Measurements from ENCODE around the gene SNRNP70. TPM values are rescaled to one million over a fixed set of nuclear protein-coding genes. Genes with fewer than 3 reads are reported as not detected.

Gene SNRNP70
- total RNA-seq, 1 donor from 2014 or later: 115 TPM

DNA sequence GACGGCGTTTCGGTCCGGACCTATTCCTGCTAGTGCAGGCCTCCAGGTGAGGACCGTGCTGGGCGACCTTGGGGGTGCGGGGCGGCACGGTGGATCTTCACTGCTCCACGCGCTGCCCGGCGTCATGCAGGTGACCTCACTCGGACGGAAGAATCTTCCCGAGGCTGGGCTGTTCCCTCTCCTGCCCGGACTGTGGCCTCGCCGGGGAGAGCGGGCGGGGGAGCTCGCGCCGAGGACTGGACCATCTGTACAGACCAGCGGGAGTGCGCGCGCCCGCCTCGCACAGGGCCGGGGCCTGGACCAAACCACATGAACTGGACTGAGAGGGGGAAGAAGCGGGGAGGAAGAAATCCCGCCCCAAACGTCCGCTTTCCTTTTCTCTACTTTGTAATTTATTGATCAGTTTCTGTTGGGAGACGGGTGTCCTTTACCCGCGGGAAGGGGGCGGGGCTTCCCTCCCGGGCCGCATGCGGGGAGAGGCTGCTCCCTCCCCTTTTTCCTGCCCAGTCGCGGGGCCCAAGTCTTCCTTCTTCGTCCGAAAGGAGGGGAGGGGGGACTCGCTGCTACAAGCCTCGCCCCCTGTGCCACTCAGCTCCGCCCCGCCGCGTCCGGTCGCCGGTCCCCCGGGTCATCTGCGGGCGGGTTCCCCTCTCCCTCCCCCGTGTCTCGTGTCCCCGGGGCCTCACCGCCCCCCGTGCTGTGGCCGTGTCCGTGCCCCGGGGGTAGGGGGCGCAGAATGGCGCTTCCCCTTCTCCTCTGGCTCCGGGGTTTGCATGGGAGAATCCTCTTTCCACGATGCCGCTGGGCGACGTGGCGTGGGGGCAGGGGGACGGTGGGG is 65.1 kb downstream of the SNRNP70 start:
- no peaks in the 10 kb centered on the region for H3K36me3 ChIP-seq
- H3K27me3 ChIP-seq (ENCODE audit: low read depth): no peaks in the 10 kb centered on the region
- DNase-seq: peak; percentile 85
- TF ChIP-seq, protein P1, sequence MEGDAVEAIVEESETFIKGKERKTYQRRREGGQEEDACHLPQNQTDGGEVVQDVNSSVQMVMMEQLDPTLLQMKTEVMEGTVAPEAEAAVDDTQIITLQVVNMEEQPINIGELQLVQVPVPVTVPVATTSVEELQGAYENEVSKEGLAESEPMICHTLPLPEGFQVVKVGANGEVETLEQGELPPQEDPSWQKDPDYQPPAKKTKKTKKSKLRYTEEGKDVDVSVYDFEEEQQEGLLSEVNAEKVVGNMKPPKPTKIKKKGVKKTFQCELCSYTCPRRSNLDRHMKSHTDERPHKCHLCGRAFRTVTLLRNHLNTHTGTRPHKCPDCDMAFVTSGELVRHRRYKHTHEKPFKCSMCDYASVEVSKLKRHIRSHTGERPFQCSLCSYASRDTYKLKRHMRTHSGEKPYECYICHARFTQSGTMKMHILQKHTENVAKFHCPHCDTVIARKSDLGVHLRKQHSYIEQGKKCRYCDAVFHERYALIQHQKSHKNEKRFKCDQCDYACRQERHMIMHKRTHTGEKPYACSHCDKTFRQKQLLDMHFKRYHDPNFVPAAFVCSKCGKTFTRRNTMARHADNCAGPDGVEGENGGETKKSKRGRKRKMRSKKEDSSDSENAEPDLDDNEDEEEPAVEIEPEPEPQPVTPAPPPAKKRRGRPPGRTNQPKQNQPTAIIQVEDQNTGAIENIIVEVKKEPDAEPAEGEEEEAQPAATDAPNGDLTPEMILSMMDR (IDR thresholded peaks at IDR 0.05; ENCODE audit: borderline replicate concordance): no peak
- no peaks in the 10 kb centered on the region for H3K9me3 ChIP-seq (replicated peaks)
- intact Hi-C loops (cut with micrococcal nuclease): no loop called here
- H3K27ac ChIP-seq (replicated peaks): peak overlapping the region; percentile 95
- peaks cover 77% of the 10 kb centered on the region for H3K4me1 ChIP-seq
- H3K4me3 ChIP-seq: peak overlapping the region; percentile 80

DNA sequence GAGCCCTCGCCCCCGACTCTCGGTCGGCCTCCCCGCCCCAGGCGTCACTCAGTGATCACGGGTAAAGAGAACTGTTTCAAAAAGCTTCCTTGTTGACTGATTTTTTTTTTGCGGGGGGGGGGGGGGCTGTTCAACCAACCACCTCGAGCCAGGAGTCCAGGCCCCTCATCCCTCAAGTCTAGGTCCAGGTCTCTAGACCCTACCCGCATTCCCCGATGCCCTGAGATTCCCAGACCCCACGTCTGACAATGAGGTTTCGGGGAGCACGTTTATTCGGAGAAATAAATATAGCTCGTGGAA is 65.6 kb downstream of the SNRNP70 start:
- intact Hi-C loops (cut with micrococcal nuclease): no loop called here
- H3K4me3 ChIP-seq: peak overlapping the region; percentile 80
- no peaks in the 10 kb centered on the region for H3K36me3 ChIP-seq
- TF ChIP-seq, protein P1 (IDR thresholded peaks at IDR 0.05; ENCODE audit: borderline replicate concordance): no peak
- H3K9me3 ChIP-seq (replicated peaks): no peaks in the 10 kb centered on the region
- H3K27me3 ChIP-seq (ENCODE audit: low read depth): no peaks in the 10 kb centered on the region
- DNase-seq: no peak
- H3K27ac ChIP-seq (replicated peaks): peak overlapping the region; percentile 95
- peaks cover 71% of the 10 kb centered on the region for H3K4me1 ChIP-seq

DNA sequence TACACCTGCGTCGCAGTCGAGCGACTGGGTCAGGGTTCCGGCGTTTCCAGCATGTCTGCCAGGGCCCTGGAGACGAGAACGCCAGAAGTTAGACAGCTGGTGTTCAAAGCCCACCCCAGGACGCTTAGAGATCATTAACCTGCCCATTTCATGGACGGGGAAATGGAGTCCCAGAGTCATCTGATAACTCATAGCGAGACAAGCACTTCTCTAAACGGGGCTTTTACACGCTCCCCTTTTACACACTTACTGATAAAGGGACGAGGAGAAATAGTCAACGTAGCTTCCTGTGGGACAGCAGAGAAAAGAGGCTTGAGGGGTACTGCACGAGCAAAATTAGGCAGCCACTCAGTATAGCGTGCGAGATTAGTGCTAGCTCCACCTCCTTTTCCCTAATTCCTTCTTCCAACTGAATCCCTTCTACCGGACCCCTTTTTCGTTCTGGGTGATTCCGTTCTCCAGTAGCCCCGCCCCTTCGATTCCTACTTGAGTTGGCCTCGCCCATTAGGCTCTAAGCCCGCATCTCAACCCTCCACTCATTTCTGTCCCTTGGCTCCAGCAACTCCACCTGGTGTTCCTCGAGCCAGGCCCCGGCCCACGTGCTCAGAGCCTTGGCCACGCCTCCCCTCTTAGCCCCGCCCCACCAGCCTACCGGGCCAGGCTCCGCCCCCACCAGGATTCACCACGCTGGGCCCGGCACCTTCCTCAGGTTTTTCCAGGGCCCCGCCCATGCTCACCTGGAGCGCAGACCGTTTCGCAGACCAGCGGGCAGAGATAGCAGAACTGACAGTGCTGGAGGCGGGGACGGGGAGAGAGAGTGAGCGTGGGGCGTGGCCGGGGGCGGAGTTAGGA is 66.2 kb downstream of the SNRNP70 start:
- H3K9me3 ChIP-seq (replicated peaks): no peaks in the 10 kb centered on the region
- intact Hi-C loops (cut with micrococcal nuclease): no loop called here
- H3K36me3 ChIP-seq: no peaks in the 10 kb centered on the region
- DNase-seq: peak; percentile 56
- H3K4me3 ChIP-seq: peak overlapping the region; percentile 80
- H3K27ac ChIP-seq (replicated peaks): peak overlapping the region; percentile 95
- TF ChIP-seq, protein P1 (IDR thresholded peaks at IDR 0.05; ENCODE audit: borderline replicate concordance): no peak
- H3K27me3 ChIP-seq (ENCODE audit: low read depth): no peaks in the 10 kb centered on the region
- peaks cover 65% of the 10 kb centered on the region for H3K4me1 ChIP-seq

DNA sequence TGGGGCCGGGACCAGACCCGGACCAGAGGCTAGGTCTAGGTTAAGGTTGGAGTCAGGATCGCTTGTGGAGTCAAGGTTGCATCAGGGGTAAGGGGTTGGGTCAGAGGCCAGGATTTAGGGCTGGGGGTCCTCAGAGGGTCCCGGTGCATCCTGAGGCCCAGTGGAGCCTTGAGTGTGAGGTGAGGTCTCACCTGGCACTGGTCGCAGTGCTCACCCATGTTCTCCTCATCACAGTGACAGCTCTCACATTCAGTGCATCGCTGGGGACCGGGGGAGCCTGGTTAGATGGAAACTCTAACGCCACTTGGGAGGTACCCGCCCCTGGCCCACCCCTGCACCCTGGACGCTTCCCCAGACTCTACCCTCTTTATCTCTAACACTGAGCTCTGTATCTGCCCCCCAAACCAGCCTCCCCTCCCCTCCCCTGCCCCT is 66.9 kb downstream of the SNRNP70 start:
- no peaks in the 10 kb centered on the region for H3K9me3 ChIP-seq (replicated peaks)
- intact Hi-C loops (cut with micrococcal nuclease): no loop called here
- DNase-seq: no peak

DNA sequence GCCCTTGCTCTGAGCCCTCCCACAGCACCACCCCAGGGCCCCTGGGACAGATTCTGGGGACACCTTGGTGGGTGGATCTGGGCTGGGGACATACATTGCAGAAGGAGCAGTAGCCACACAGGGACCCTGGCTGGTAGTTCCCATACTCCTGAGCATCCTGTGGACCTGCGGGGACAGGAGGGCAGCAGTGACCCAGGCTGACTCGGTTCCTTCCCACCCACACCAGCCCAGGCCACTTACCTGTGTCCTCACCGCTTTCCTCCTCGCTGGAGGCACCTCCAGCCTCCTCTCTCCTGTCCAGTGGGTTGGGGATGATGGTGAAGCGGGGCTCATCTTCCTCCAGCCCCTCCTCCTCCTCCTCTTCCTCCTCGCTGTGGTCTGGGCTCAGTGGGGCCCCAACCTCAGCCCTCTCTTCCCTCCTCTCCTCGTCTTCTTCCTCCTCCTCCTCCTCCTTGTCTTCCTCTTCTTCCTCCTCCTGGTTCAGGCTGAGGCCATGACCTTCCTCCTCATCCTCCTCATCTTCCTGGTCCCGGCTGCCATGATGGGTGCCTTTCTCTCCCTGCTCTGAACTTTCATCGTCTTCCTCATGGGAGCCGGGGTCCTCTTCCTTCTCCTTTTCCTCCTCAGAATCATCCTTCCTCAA is 68.0 kb downstream of the SNRNP70 start:
- Histone ChIP-seq H3K36me3 (no peaks in the 10 kb centered on the region), H3K4me1 (peaks cover 64% of the 10 kb centered on the region), H3K9me3 (replicated peaks) (no peaks in the 10 kb centered on the region), H3K4me3 (peak overlapping the region; percentile 80), H3K27ac (replicated peaks) (peak overlapping the region; percentile 95), H3K27me3 (ENCODE audit: low read depth) (no peaks in the 10 kb centered on the region)
- intact Hi-C loops (cut with micrococcal nuclease): no loop called here
- TF ChIP-seq, protein P1 (IDR thresholded peaks at IDR 0.05; ENCODE audit: borderline replicate concordance): no peak
- DNase-seq: no peak

More for the DNA sequence above, 66.9 kb downstream of the SNRNP70 start:
- peaks cover 59% of the 10 kb centered on the region for H3K4me1 ChIP-seq
- no peaks in the 10 kb centered on the region for H3K27me3 ChIP-seq (ENCODE audit: low read depth)
- peak overlapping the region; percentile 95 for H3K27ac ChIP-seq (replicated peaks)
- no peaks in the 10 kb centered on the region for H3K36me3 ChIP-seq
- peak overlapping the region; percentile 80 for H3K4me3 ChIP-seq
- TF ChIP-seq, protein P1 (IDR thresholded peaks at IDR 0.05; ENCODE audit: borderline replicate concordance): no peak
